DLD1 (cell line): ENCODE results near the gene ALK.

ENCODE experiments used
- in situ Hi-C: cut with HindIII; loops from 2 replicates; pipeline ENCODE4 v1.10.0; 2017; ENCODE audit warnings: low sequenced_read_pairs

Gene ALK

GRCh38 chr2:29910465-29910864 lies 10.9 kb downstream of the ALK start:
- in situ Hi-C loops: no loop called here

DNA sequence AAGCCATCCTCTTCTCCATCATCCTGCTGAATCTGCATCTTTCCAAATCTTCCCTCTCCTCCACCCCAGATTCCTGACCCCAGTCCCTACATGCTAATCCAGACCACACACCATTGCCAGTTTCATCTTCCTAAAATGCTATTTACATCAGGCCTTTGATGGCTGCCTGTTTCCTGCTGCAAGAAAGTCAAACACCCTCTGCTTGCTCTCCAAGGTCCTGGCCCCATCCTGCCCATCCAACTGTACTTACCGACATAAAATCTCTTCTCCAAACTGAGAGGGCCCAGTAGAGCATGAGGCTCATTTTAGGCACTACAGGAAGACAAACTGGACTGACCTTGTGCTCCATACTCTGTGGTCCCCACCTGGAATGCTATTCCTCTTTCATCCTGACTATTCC lies 19.0 kb downstream of the ALK start:
- in situ Hi-C loops: no loop called here

GRCh38 chr2:29900971-29901633 lies 20.3 kb downstream of the ALK start:
- in situ Hi-C loops: no loop called here

- in situ Hi-C loops: no loop called here
Measured at GRCh38 chr2:29898999-29899398, 22.4 kb downstream of the ALK start.

DNA sequence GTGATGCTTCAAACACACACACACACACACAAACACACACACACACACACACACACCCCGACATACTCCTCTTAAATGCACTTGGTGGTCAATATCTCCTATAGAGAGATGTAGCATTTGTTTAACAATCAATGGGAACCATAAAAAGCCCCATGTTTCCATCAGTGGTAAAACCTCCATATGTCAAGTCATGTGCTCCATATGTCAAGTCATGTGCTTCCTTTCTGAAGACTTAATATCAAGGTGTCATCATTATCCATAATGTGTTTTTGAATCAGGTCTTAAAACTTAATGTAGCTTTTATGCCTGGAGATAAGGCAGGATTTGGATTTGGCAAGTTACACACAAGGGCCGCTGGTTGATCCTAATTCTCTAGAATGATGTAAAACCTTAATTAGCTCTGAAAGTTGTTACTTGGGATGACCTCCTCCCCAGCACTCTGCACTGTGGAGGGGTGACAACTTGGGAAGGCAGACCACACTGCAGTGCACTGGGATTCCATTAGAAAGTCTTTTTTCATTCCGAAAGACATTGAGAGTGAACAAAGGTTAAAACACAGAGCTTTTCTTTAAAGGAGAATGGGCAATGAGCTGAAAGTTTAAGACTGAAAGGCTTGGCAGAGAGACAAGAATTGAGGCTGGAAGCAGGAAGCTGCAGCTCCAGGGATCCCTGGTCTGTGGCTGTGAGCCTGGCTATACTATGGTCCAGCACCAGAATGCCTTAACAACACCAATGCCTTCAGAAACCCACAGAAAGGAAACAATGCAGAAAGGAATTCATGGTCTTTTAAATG lies 26.4 kb downstream of the ALK start:
- in situ Hi-C loops: no loop called here

DNA sequence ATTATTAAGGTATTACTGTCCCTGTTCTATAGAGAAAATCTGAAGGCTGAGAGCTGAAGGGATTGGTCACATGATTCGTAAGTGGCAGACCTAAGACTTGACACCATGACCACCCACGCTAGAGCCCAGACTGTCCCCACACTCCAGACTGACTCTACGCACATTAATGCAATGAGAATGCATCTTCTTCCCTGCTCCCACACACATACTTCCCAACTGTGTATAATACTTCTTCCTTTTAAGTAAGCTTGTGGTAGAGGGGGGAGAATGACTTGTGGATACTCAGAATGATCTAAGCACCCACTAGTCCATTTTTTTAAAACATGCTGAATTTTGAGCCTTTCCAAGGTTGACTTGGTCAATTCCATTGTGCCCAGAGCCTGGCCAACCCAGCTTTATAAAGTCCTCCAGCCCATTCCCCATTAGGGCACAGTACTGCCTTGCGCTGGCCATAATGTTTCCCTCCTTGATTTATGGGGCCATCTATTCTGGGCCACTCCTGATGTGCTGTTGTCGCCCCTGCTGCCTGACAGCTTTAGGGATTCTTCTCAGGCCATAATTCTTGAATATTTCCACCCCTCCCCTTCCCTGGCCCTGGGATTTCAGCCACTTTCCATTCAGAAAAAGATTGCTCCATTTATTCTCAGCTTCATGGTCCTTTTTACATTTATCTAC lies 28.7 kb downstream of the ALK start:
- in situ Hi-C loops: no loop called here

- in situ Hi-C loops: no loop called here
Measured at GRCh38 chr2:29881089-29881730, 40.2 kb downstream of the ALK start.

- in situ Hi-C loops: no loop called here
Measured at GRCh38 chr2:29880084-29880483, 41.3 kb downstream of the ALK start.

- in situ Hi-C loops: no loop called here
Measured at GRCh38 chr2:29879456-29879855, 41.9 kb downstream of the ALK start.

DNA sequence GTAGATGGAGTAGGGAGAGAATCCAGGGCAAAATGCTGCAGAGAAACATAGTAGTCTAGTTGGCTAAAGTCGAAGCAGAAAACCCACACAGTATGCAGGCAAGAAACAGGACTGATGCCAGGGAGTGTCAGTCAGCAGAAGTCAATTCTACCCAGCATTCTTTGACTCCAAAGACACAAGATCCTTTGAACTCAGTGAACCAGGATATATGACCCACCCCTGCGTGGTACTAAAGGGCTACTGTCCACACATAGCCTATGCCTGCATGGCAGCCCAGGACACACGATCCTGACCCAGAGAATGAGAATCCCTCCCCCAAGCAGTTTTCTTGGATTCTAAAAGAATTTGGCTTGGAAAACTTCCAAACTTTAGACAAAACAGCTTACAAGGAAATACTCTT lies 42.5 kb downstream of the ALK start:
- in situ Hi-C loops: no loop called here

- in situ Hi-C loops: no loop called here
Measured at GRCh38 chr2:29876374-29876773, 45.0 kb downstream of the ALK start.

DNA sequence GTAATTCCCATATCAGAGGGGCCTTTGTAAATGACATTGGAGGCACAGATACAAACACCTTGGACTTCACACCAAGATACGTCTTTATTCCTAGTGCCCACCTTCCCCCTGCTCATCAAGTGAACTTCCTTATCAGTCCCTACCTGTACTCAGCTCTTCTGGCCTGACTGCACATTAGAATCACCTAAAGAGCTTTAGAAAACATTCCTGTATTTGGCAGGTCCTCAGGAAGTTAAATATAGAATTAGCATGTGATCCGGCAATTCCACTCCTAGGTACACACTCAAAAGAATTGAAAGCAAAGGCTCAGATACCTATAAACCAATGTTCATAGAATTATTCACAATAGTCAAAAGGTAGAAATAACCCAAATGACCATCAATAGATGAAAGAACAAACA lies 46.6 kb downstream of the ALK start:
- in situ Hi-C loops: no loop called here

- in situ Hi-C loops: no loop called here
Measured at GRCh38 chr2:29872870-29873269, 48.5 kb downstream of the ALK start.

- in situ Hi-C loops: no loop called here
Measured at GRCh38 chr2:29871541-29871940, 49.8 kb downstream of the ALK start.

- in situ Hi-C loops: no loop called here
Measured at GRCh38 chr2:29865512-29865911, 55.9 kb downstream of the ALK start.

- in situ Hi-C loops: no loop called here
Measured at GRCh38 chr2:29864988-29865387, 56.4 kb downstream of the ALK start.

GRCh38 chr2:29855924-29856639 lies 65.3 kb downstream of the ALK start:
- in situ Hi-C loops: no loop called here

GRCh38 chr2:29850794-29851193 lies 70.6 kb downstream of the ALK start:
- in situ Hi-C loops: no loop called here

- in situ Hi-C loops: no loop called here
Measured at GRCh38 chr2:29848566-29849310, 72.6 kb downstream of the ALK start.

- in situ Hi-C loops: no loop called here
Measured at GRCh38 chr2:29847886-29848285, 73.5 kb downstream of the ALK start.
